IMR-90 (cell line): Measurements from ENCODE around the gene HIVEP3. TPM values are rescaled to one million over a fixed set of nuclear protein-coding genes. Genes with fewer than 3 reads are reported as not detected.

Experiments used
- ATAC-seq: fragments of 200-7000 bp; cut with Tn5 transposase; 2 replicates; pipeline ENCODE4 v1.9.1; 2020; ENCODE audit warnings: low read depth, mild to moderate bottlenecking, moderate library complexity
- BruUV-seq: library from RNA; stranded (reverse); fragments of 400-500 nt; replicated peaks from 2 replicates; lab custom pipeline; 2021; lab: Mats Ljungman, UMichigan
- CTCF ChIA-PET: fragments of 300-600 bp; formaldehyde crosslinking; extraction: SDS; loops from one replicate; lab custom pipeline; 2021; ENCODE audit warnings: antibody characterized with exemption; lab: Yijun Ruan, JAX
- POLR2A ChIA-PET: fragments of 300-600 bp; sonication (Branson Sonifier 250); formaldehyde crosslinking; loops from one replicate; lab custom pipeline; 2022; ENCODE audit warnings: antibody characterized with exemption; ENCODE audit not compliant: unreplicated experiment; lab: Charles Lee
- DNase-seq: peaks from one replicate; pipeline ENCODE4 v3.0.0; 2013
- H2AFZ ChIP-seq: replicated peaks from 2 replicates; pipeline ENCODE3; 2013; ENCODE audit warnings: low read length, mild to moderate bottlenecking; ENCODE audit not compliant: poor library complexity
- H2AK5ac ChIP-seq: 2 replicates; pipeline ENCODE4 v1.6.1; 2013; ENCODE audit warnings: low read depth, low read length, inconsistent platforms
- H2AK9ac ChIP-seq: replicated peaks from 2 replicates; pipeline ENCODE3; 2013; ENCODE audit warnings: mild to moderate bottlenecking, low read depth, low read length, moderate library complexity; ENCODE audit not compliant: poor library complexity
- H2BK120ac ChIP-seq: 2 replicates; pipeline ENCODE4 v1.6.1; 2013; ENCODE audit warnings: low read depth, low read length, inconsistent platforms
- H2BK15ac ChIP-seq: 3 replicates; pipeline ENCODE4 v1.6.1; 2013; ENCODE audit warnings: low read depth, low read length, inconsistent platforms
- H2BK20ac ChIP-seq: 2 replicates; pipeline ENCODE4 v1.6.1; 2013; ENCODE audit warnings: low read depth, mild to moderate bottlenecking, inconsistent platforms, low read length, moderate library complexity
- H2BK5ac ChIP-seq: 2 replicates; pipeline ENCODE4 v1.6.1; 2013; ENCODE audit warnings: mild to moderate bottlenecking, low read depth, low read length, inconsistent platforms; ENCODE audit not compliant: poor library complexity, severe bottlenecking
- H3K14ac ChIP-seq: replicated peaks from 2 replicates; pipeline ENCODE4 v1.6.1; 2013; ENCODE audit warnings: low read depth, low read length, inconsistent platforms
- H3K18ac ChIP-seq: 2 replicates; pipeline ENCODE4 v1.6.1; 2013; ENCODE audit warnings: low read depth, low read length, control low read depth
- H3K23ac ChIP-seq: 2 replicates; pipeline ENCODE4 v1.6.1; 2013; ENCODE audit warnings: low read depth, low read length, inconsistent platforms
- H3K27ac ChIP-seq: 2 replicates; pipeline ENCODE4 v1.5.1; 2013; ENCODE audit warnings: mild to moderate bottlenecking, control low read depth, low read length; ENCODE audit not compliant: insufficient read depth
- H3K27me3 ChIP-seq: 2 replicates; pipeline ENCODE4 v1.6.1; 2013; ENCODE audit warnings: low read length; ENCODE audit not compliant: control insufficient read depth, insufficient read depth
- H3K36me3 ChIP-seq: 2 replicates; pipeline ENCODE4 v1.6.1; 2013; ENCODE audit warnings: low read length, mixed read lengths; ENCODE audit not compliant: control insufficient read depth, insufficient read depth
- H3K4ac ChIP-seq: 2 replicates; pipeline ENCODE4 v1.6.1; 2013; ENCODE audit warnings: low read depth, low read length, inconsistent platforms
- H3K4me1 ChIP-seq: 2 replicates; pipeline ENCODE4 v1.6.1; 2013; ENCODE audit warnings: low read length, mixed read lengths; ENCODE audit not compliant: control insufficient read depth, insufficient read depth
- H3K4me2 ChIP-seq: 2 replicates; pipeline ENCODE4 v1.6.1; 2013; ENCODE audit warnings: low read depth, mild to moderate bottlenecking, control low read depth, low read length, moderate library complexity
- H3K4me3 ChIP-seq: 2 replicates; pipeline ENCODE4 v1.5.1; 2013; ENCODE audit warnings: low read depth, mild to moderate bottlenecking, control low read depth, low read length, moderate library complexity; ENCODE audit not compliant: insufficient read depth
- H3K56ac ChIP-seq: 2 replicates; pipeline ENCODE4 v1.6.1; 2013; ENCODE audit warnings: low read length, inconsistent platforms; ENCODE audit not compliant: insufficient read depth; ENCODE audit errors: extremely low read depth
- H3K79me1 ChIP-seq, 2 experiments: 2 replicates each; pipeline ENCODE4 v1.6.1; 2013; ENCODE audit warnings: low read length in 2 of 2, inconsistent platforms in 1 of 2, low read depth in 1 of 2
- H3K9ac ChIP-seq: 2 replicates; pipeline ENCODE4 v1.6.1; 2013; ENCODE audit warnings: low read depth, low read length, control low read depth
- H3K9me1 ChIP-seq: 2 replicates; pipeline ENCODE4 v1.6.1; 2013; ENCODE audit warnings: low read length, inconsistent platforms; ENCODE audit not compliant: insufficient read depth
- H3K9me3 ChIP-seq: 2 replicates; pipeline ENCODE4 v1.6.1; 2013; ENCODE audit warnings: low read length; ENCODE audit not compliant: control insufficient read depth, insufficient read depth
- H4K20me1 ChIP-seq: 2 replicates; pipeline ENCODE4 v1.6.1; 2013; ENCODE audit warnings: low read length, inconsistent platforms; ENCODE audit not compliant: insufficient read depth
- H4K5ac ChIP-seq: 2 replicates; pipeline ENCODE4 v1.6.1; 2013; ENCODE audit warnings: mild to moderate bottlenecking, low read depth, low read length, control low read depth
- H4K8ac ChIP-seq, 2 experiments: 2 replicates each; pipeline ENCODE4 v1.6.1; 2013; ENCODE audit warnings: low read depth in 2 of 2, low read length in 2 of 2, control low read depth in 1 of 2, inconsistent platforms in 1 of 2
- H4K91ac ChIP-seq: 2 replicates; pipeline ENCODE4 v1.6.1; 2013; ENCODE audit warnings: low read depth, low read length, inconsistent platforms; ENCODE audit not compliant: insufficient read depth
- BHLHE40 ChIP-seq: fragments of 150-350 bp; IDR thresholded peaks from 2 replicates; pipeline ENCODE4 v1.6.1; 2016; ENCODE audit warnings: mild to moderate bottlenecking, low read depth, low read length
- CEBPB ChIP-seq: IDR thresholded peaks from 2 replicates; pipeline ENCODE4 v1.6.1; 2012; ENCODE audit warnings: low read depth, low read length, improper control_type of control experiment
- CHD1 ChIP-seq: IDR thresholded peaks from 2 replicates; pipeline ENCODE4 v1.6.1; 2012; ENCODE audit warnings: low read depth, low read length, improper control_type of control experiment
- FOS ChIP-seq: fragments of 150-350 bp; IDR thresholded peaks from 2 replicates; pipeline ENCODE4 v1.6.1; 2016; ENCODE audit warnings: low read depth, low read length
- MAFK ChIP-seq: IDR thresholded peaks from 2 replicates; pipeline ENCODE4 v1.6.1; 2012; ENCODE audit warnings: low read depth, low read length, improper control_type of control experiment
- MXI1 ChIP-seq: IDR thresholded peaks from 2 replicates; pipeline ENCODE4 v1.6.1; 2012; ENCODE audit warnings: low read depth, mild to moderate bottlenecking, low read length, moderate library complexity, borderline replicate concordance
- POLR2A ChIP-seq: IDR thresholded peaks from 2 replicates; pipeline ENCODE4 v1.6.1; 2012; ENCODE audit warnings: mild to moderate bottlenecking, low read depth, low read length
- RAD21 ChIP-seq: IDR thresholded peaks from 2 replicates; pipeline ENCODE4 v1.6.1; 2012; ENCODE audit warnings: low read length, improper control_type of control experiment
- RFX5 ChIP-seq: IDR thresholded peaks from 2 replicates; pipeline ENCODE4 v1.8.0; 2012; ENCODE audit warnings: low read depth, mild to moderate bottlenecking, low read length, moderate library complexity
- SMC3 ChIP-seq: fragments of 150-350 bp; IDR thresholded peaks from 2 replicates; pipeline ENCODE4 v1.6.1; 2016; ENCODE audit warnings: low read depth, mild to moderate bottlenecking, antibody characterized with exemption, low read length, moderate library complexity
- WGBS, 2 experiments: methylation state at CpG; one replicate each; pipeline versions ENCODE4 v1.1.5 to v1.1.7; 2013; ENCODE audit warnings: missing lambda C conversion rate in 2 of 2; ENCODE audit not compliant: insufficient read length in 1 of 2; ENCODE audit errors: extremely low coverage in 2 of 2; 5-methylcytosine and 5-hydroxymethylcytosine counted together
- dilution Hi-C: fragments of 300-500 bp; cut with HindIII; formaldehyde crosslinking; loops from one replicate; pipeline ENCODE4 v1.14.3; 2018; ENCODE audit warnings: low sequenced_read_pairs; ENCODE audit not compliant: unreplicated experiment
- in situ Hi-C: fragments of 300-500 bp; cut with MboI; formaldehyde crosslinking; loops from 3 replicates; pipeline ENCODE4 v1.14.3; 2019; ENCODE audit warnings: low sequenced_read_pairs, inconsistent platforms, mixed read lengths
- intact Hi-C: fragments of 100-400 bp; cut with micrococcal nuclease; formaldehyde crosslinking; loops from 2 replicates; pipeline ENCODE4 v1.10.0; 2022
- polyA plus RNA-seq, 3 experiments: library from polyadenylated mRNA; depleted of rRNA; stranded (reverse); fragments of >200 nt; gene quantifications; 2 replicates each; pipeline ENCODE4 v1.2.3, GENCODE V29; 2012; ENCODE audit warnings: low replicate concordance in 1 of 3
- total RNA-seq: library from RNA; depleted of rRNA; stranded (reverse); fragments of >200 nt; gene quantifications from 2 replicates; pipeline ENCODE4 v1.2.3, GENCODE V29; 2012
- TF ChIP-seq, protein P1 (sequence below): fragments of 150-350 bp; IDR thresholded peaks from 2 replicates; pipeline ENCODE4 v1.6.1; 2017; ENCODE audit warnings: mild to moderate bottlenecking, antibody characterized with exemption, low read length, low read depth
- TF ChIP-seq, protein P2 (sequence below): fragments of 150-350 bp; IDR thresholded peaks from 2 replicates; pipeline ENCODE4 v1.6.1; 2016; ENCODE audit warnings: low read depth, mild to moderate bottlenecking, low read length, moderate library complexity, borderline replicate concordance

The HIVEP3 gene
- total and polyA plus RNA-seq, 2 of the 4 experiments (the other 2 are of a cell fraction): 1.4 to 4.0 TPM

DNA sequence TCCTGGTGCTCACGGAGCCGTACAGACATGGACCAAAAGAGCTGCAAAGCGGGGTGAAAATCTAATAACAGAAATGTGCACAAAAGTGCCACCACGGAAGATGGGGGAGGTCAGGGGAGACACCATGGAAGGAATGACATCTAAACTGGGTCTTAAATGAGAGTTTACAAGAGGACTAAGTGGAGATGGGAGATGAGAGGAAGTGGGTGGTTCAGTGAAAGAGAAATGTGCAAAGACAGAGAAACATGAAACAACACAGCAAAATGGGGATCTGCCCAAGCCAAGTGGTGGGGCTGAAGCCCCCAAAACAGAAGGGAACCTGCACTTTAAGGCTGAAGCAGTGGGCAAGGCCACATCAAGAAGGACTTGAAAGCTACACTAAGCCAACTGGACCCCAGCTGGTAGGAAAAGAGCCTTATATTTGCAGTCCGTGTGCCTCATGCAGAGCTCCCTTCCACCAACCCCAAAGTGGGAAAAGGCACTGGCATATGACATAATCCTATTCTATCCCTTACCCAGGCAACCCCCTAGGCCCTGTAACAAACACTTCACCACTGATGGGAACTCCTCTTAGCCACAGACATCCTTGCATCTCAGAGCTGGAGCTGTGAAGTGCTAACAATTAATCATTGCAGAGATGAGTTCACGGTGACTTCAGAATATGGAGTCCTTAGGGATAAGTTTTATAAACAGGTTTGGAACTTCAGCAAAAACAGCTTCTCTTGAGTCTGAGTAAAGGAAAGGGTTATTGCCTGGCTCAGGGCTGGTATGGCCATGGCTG, 235.7 kb downstream of the HIVEP3 start:
- peak overlapping the region; percentile 49 to 62; a peak in 2 of 4 replicates for H4K8ac ChIP-seq
- 0 out of 2 replicates have a peak overlapping the region, but pooled peaks have one; percentile 49 for H3K14ac ChIP-seq
- no peaks in the 10 kb centered on the region for H4K20me1 ChIP-seq
- no peaks in the 10 kb centered on the region for H3K27me3 ChIP-seq
- no peak overlapping the region for H2BK5ac ChIP-seq
- H2AFZ ChIP-seq: peak overlapping the region; percentile 39
- H3K4me2 ChIP-seq: no peak overlapping the region
- DNase-seq (peak; percentile 41), ATAC-seq (peak; percentile 13; the same call in 1 of the 2 replicates)
- H2BK20ac ChIP-seq: peak overlapping the region; percentile 84
- in situ Hi-C loops: no loop called here
- H3K4me3 ChIP-seq: no peak overlapping the region
- H3K79me1 ChIP-seq: no peaks in the 10 kb centered on the region
- no peak overlapping the region for H3K56ac ChIP-seq
- intact Hi-C loops: no loop called here
- dilution Hi-C loops: no loop called here
- H2AK9ac ChIP-seq: peak overlapping the region; percentile 9
- peak overlapping the region; percentile 39; the same call in 1 of the 2 replicates for H3K23ac ChIP-seq
- H3K4ac ChIP-seq: peak overlapping the region; percentile 69
- no peak overlapping the region for H3K27ac ChIP-seq
- peak overlapping the region; percentile 55 for H2AK5ac ChIP-seq
- peak overlapping the region; percentile 59; the same call in 1 of the 3 replicates for H2BK15ac ChIP-seq
- H2BK120ac ChIP-seq: peak overlapping the region; percentile 91
- TF ChIP-seq CEBPB (no peak), BHLHE40 (no peak), SMC3 (no peak), FOS (no peak), RAD21 (no peak), MAFK (no peak), RFX5 (no peak), POLR2A (no peak), CHD1 (no peak), MXI1 (no peak)
- TF ChIP-seq, protein P1, sequence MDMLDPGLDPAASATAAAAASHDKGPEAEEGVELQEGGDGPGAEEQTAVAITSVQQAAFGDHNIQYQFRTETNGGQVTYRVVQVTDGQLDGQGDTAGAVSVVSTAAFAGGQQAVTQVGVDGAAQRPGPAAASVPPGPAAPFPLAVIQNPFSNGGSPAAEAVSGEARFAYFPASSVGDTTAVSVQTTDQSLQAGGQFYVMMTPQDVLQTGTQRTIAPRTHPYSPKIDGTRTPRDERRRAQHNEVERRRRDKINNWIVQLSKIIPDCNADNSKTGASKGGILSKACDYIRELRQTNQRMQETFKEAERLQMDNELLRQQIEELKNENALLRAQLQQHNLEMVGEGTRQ: no peak
- TF ChIP-seq, protein P2, sequence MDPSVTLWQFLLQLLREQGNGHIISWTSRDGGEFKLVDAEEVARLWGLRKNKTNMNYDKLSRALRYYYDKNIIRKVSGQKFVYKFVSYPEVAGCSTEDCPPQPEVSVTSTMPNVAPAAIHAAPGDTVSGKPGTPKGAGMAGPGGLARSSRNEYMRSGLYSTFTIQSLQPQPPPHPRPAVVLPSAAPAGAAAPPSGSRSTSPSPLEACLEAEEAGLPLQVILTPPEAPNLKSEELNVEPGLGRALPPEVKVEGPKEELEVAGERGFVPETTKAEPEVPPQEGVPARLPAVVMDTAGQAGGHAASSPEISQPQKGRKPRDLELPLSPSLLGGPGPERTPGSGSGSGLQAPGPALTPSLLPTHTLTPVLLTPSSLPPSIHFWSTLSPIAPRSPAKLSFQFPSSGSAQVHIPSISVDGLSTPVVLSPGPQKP: no peak
- ChIA-PET POLR2A (interaction anchor here (0.9 kb wide), 1 partner anchor 21 kb away, joined by 7 read pairs; no protein-coding TSS in a partner anchor), CTCF (interaction anchor here (0.6 to 1.9 kb wide), 3 partner anchors 9 to 116 kb away, joined by 3 to 5 read pairs (median 3); no protein-coding TSS in a partner anchor)
- 0 out of 2 replicates have a peak overlapping the region, but pooled peaks have one; percentile 71 for H4K91ac ChIP-seq
- BruUV-seq: no TSS peak
- H3K9ac ChIP-seq: no peak overlapping the region
- no peaks in the 10 kb centered on the region for H3K36me3 ChIP-seq
- WGBS, 2 experiments: 94% methylated on average over 2 of the region's 6 CpGs; no CpG with 5 or more reads in 1 of the 2 experiments
- peaks cover 38% of the 10 kb centered on the region for H3K9me1 ChIP-seq
- H4K5ac ChIP-seq: no peak overlapping the region
- H3K4me1 ChIP-seq: peaks cover 17% of the 10 kb centered on the region
- H3K9me3 ChIP-seq: no peaks in the 10 kb centered on the region
- no peak overlapping the region for H3K18ac ChIP-seq
